GM12878 (cell line): ENCODE measurements around the gene ARHGEF7.

Experiments
- CEBPB ChIP-seq, 2 experiments: fragments of 150-350 bp in 1 of 2; IDR thresholded peaks; 2 replicates each; pipeline ENCODE4 v1.6.1; 2012 to 2014; ENCODE audit warnings: low read depth in 2 of 2, low read length in 2 of 2, borderline replicate concordance in 1 of 2, inconsistent platforms in 1 of 2
- GABPA ChIP-seq: IDR thresholded peaks from 2 replicates; pipeline ENCODE4 v1.6.1; 2014; ENCODE audit warnings: antibody characterized with exemption, low read depth, mild to moderate bottlenecking, inconsistent platforms
- JUND ChIP-seq: IDR thresholded peaks from 2 replicates; pipeline ENCODE4 v1.6.1; 2012; ENCODE audit warnings: low read depth, mild to moderate bottlenecking, low read length, improper control_type of control experiment, moderate library complexity

- no peak for TF ChIP-seq GABPA
- no peak for TF ChIP-seq CEBPB (IDR thresholded peaks at IDR 0.05; ENCODE audit: borderline replicate concordance in 1 of 2, low read depth in 2 of 2, low read length in 2 of 2)
- TF ChIP-seq JUND: no peak
Measured at GRCh38 chr13:111209613-111210012, 94.5 kb downstream of the ARHGEF7 start.
